GM19025 (cell line): ENCODE measurements around the gene KASH5.
"Not testable (repeated sequence)": the region's sequence is repeated elsewhere in the genome, so short reads cannot be mapped to it uniquely, and the experiment has no call there.

ENCODE experiments used
- ATAC-seq: cut with Tn5 transposase; IDR thresholded peaks from one replicate; pipeline ENCODE4 v1.9.1; 2021; ENCODE audit warnings: mild to moderate bottlenecking, low read depth, moderate library complexity; ENCODE audit not compliant: unreplicated experiment

The KASH5 gene

DNA sequence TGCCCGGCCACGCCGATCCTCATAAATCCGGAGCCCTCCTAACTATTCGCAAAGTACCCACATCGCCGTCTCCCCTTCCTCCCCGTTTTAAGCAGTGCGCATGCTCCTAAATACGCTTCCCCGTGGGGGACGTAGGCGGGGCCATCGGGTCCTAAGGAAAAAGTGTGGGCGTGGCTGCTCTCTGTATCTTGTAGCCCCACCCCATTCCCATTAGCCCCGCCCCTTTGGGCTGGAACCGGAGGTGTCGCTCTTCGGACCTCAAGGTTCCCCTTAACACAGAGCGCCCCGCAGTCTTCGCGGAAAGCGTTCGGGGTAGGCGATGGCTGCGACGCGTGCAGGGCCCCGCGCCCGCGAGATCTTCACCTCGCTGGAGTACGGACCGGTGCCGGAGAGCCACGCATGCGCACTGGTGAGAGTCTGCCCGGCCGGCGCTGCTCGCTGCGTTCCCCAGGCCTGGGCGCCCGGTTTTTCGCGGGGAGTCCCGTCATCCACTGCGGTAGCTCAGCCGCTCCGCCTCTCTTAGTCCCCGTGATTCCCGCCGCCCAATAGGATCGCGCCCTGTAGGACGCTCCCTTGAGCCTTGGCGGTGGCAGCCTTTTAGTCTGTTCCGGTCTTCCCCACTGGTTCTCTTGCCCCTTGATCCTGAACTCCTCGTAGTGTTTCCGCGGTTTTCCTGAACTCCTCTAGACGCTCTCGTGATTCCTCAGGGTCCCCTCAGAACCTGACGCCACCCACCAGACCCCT, 65.1 kb downstream of the KASH5 start, which contains the start of gene ALDH16A1:
Gene ALDH16A1 (plus strand): TSS at position 213 of the 744 bp plus-strand sequence. CDS start 107 bp downstream, at position 320.
- ATAC-seq = peak; percentile 74

DNA sequence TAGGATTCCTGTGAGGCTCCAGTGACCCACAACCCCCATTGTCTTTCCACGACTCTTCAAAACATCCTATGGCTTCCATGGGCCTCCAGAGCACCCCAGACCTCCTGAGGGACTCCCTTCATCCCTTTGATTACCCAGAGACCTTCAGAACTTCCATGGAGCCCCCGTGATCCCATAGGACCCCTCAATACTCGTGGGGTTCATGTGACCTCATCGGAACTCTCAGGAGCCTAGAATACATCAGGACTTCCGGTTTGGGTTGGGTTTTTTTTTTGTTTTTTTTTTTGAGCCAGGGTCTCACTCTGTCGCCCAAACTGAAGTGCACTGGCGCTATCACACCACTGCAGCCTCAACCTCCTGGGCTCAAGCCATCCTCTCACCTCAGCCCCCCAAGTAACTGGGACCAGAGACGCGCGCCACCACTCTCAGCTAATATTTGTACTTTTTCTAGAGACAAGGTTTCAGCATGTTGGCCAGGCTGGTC, 65.8 kb downstream of the KASH5 start:
- no peak for ATAC-seq

DNA sequence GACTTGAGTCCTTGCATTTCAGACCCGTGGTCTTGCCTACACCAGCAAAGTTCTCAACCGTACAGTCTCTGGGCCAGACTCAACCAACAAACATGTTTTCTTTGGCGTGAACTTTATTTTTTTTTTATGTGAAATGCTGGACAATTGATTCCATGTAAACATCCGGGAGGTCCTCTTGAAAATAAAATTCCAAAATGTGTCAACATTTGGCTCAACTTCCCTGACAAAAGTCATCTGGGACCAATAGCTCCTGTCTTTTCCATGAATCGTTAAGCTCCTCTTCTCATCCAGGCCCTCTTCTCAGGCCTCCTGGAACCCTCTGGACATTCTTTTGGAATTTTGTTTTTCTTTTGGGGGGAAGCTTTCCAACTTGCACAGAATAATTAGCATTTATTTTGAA, 67.7 kb downstream of the KASH5 start:
- no peak for ATAC-seq

- ATAC-seq = no peak
Measured at GRCh38 chr19:49456326-49456725, 68.3 kb downstream of the KASH5 start.

GRCh38 chr19:49458567-49458903, 70.5 kb downstream of the KASH5 start:
- no peak for ATAC-seq

- ATAC-seq = no peak
Measured at GRCh38 chr19:49459388-49459787, 71.3 kb downstream of the KASH5 start.

- not testable (repeated sequence) for ATAC-seq
Measured at GRCh38 chr19:49461130-49461529, 73.1 kb downstream of the KASH5 start.

- ATAC-seq = no peak
Measured at GRCh38 chr19:49461656-49462055, 73.6 kb downstream of the KASH5 start.

DNA sequence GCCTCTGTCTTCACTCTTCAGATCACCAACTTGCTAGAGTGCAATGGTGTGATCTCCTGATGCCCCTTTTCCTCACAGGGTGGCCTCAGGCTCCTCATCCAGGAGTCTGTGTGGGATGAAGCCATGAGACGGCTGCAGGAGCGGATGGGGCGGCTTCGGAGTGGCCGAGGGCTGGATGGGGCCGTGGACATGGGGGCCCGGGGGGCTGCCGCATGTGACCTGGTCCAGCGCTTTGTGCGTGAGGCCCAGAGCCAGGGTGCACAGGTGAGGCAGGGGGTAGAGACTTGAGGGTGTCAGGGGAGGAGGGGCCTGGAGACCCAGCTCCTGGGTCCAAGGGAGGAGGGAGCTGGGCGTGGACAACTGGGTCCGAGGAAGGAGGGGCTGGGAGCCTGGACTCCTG, 74.4 kb downstream of the KASH5 start:
- ATAC-seq = no peak

GRCh38 chr19:49463960-49464740, 76.1 kb downstream of the KASH5 start:
- no peak for ATAC-seq

- no peak for ATAC-seq
Measured at GRCh38 chr19:49465371-49465770, 77.3 kb downstream of the KASH5 start.
